Measurements from ENCODE around the gene SRSF2. TPM values are rescaled to one million over a fixed set of nuclear protein-coding genes. Genes with fewer than 3 reads are reported as not detected.
A peak's percentile ranks its signal among the peaks of the same experiment; 100 is the strongest.
"Not testable (repeated sequence)": the region's sequence is repeated elsewhere in the genome, so short reads cannot be mapped to it uniquely, and the experiment has no call there.

The SRSF2 gene
- total and polyA plus RNA-seq, 9 of the 15 experiments (the other 6 are each of a cell fraction or from before 2014, with no cell fraction given) = 161 to 583 (median 393) TPM

DNA sequence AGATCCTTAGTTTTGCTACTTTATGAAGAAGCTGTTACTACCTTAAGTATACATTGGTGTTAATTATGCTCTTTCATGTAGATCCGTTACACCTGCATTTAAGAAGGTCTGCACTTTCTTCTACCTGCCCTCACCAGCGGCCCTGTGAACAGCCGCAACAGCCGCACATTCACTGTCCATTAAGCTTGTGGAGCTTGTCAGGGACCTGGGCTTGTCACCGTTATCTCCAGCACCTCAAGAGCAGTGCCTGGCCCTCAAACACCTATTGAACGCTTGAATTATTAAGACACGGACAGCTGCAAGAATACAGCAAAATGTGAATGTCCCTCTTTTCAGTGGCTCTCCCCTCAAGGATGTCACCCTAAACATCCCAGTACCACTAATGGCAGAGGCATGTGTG is 23.4 kb downstream of the SRSF2 start:
- FAIRE-seq = no peak
- Histone ChIP-seq H3K36me3 (ENCODE audit: control insufficient read depth, insufficient read depth, low read length) (peaks cover 57% of the 10 kb centered on the region), H3K27ac (ENCODE audit: extremely low read depth, low read depth, low read length) (no peak overlapping the region), H3K27me3 (ENCODE audit: control insufficient read depth in 2 of 2, insufficient read depth in 2 of 2, low read length in 2 of 2) (no peaks in the 10 kb centered on the region), H3K79me2 (ENCODE audit: control insufficient read depth, insufficient read depth, low read length) (peaks cover 12% of the 10 kb centered on the region; the same call in 2 of the 3 replicates), H3K4me1 (replicated peaks in 1 of 2; ENCODE audit: control insufficient read depth in 2 of 2, insufficient read depth in 2 of 2, low read length in 2 of 2) (peaks cover 38 to 46% of the 10 kb centered on the region in 2 experiments), H2AFZ (ENCODE audit: low read depth, low read length) (no peak overlapping the region), H3K4me2 (ENCODE audit: insufficient read depth, low read length) (no peak overlapping the region), H3K9me1 (ENCODE audit: control insufficient read depth, insufficient read depth, low read length) (peaks cover 2% of the 10 kb centered on the region), H3K4me3 (no peak overlapping the region), H3K9ac (ENCODE audit: insufficient read depth in 1 of 2, low read depth in 2 of 2, low read length in 2 of 2) (no peak overlapping the region), H4K20me1 (replicated peaks; ENCODE audit: control insufficient read depth, insufficient read depth, low read length) (peaks cover 4% of the 10 kb centered on the region; the same call in 1 of the 2 replicates), H3K9me3 (replicated peaks; ENCODE audit: control insufficient read depth, insufficient read depth, low read depth, low read length) (no peaks in the 10 kb centered on the region)
- ChIA-PET CTCF (ENCODE audit: low intra/inter-chr PET ratio) (interaction anchor here (2.2 kb wide), 1 partner anchor 190 kb away, joined by 12 read pairs; no protein-coding TSS in a partner anchor), POLR2A (interaction anchor here (0.8 to 5.2 kb wide), 8 partner anchors 9 to 484 kb away, joined by 3 to 35 read pairs (median 4); partner anchors contain the start of genes JMJD6, METTL23, MFSD11 and SRSF2)
- TF ChIP-seq SP1 (CRISPR knock-in tag; IDR thresholded peaks at IDR 0.05) = 0 out of 2 replicates have a peak, but pooled peaks have one; percentile 8
- TF ChIP-seq, protein P1, sequence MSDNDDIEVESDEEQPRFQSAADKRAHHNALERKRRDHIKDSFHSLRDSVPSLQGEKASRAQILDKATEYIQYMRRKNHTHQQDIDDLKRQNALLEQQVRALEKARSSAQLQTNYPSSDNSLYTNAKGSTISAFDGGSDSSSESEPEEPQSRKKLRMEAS (CRISPR knock-in tag; IDR thresholded peaks at IDR 0.05) = no peak
- in situ Hi-C loops (cut with MboI) = no loop called here
- intact Hi-C loops (cut with micrococcal nuclease) = no loop called here
- 93% methylated on average over 7 of the region's 7 CpGs for WGBS (ENCODE audit: insufficient coverage, low coverage, missing lambda C conversion rate)
- no peak for DNase-seq (ENCODE audit: extremely low read depth in 1 of 4, low spot score in 3 of 4)
- ATAC-seq = no peak
- BruUV-seq (replicated peaks) = no TSS peak

DNA sequence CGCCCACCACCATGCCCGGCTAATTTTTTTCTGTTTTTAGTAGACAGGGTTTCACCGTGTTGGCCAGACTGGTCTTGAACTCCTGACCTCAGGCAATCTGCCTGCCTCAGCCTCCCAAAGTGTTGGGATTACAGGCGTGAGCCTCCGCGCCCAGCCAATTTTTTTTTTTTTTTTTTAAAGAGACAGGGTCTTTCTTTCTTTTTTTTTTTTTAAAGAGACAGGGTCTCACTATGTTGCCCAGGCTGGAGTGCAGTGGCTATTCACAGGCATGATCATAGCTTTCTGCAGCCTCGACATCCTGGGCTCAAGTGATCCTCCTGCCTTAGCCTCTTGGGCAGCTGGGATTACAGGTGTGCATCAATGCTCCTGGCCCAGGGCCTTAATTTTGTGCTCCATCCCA is 24.8 kb downstream of the SRSF2 start:
- H3K4me2 ChIP-seq (ENCODE audit: insufficient read depth, low read length); H3K4me3 ChIP-seq; in situ Hi-C loops (cut with MboI); H2AFZ ChIP-seq (ENCODE audit: low read depth, low read length); H3K9me3 ChIP-seq (replicated peaks; ENCODE audit: control insufficient read depth, insufficient read depth, low read depth, low read length); H3K9me1 ChIP-seq (ENCODE audit: control insufficient read depth, insufficient read depth, low read length); CTCF ChIA-PET (ENCODE audit: low intra/inter-chr PET ratio); H3K27ac ChIP-seq (ENCODE audit: extremely low read depth, low read depth, low read length); ATAC-seq; DNase-seq (ENCODE audit: extremely low read depth in 1 of 4, low spot score in 3 of 4); H4K20me1 ChIP-seq (replicated peaks; ENCODE audit: control insufficient read depth, insufficient read depth, low read length); intact Hi-C loops (cut with micrococcal nuclease); BruUV-seq (replicated peaks); H3K9ac ChIP-seq (ENCODE audit: insufficient read depth in 1 of 2, low read depth in 2 of 2, low read length in 2 of 2); FAIRE-seq; H3K27me3 ChIP-seq (ENCODE audit: control insufficient read depth in 2 of 2, insufficient read depth in 2 of 2, low read length in 2 of 2): not testable (repeated sequence)
- POLR2A ChIA-PET = interaction anchor here (0.6 to 5.2 kb wide), 4 partner anchors 14 to 118 kb away, joined by 3 to 35 read pairs (median 6); partner anchors contain the start of genes JMJD6, METTL23, MFSD11 and SRSF2
- TF ChIP-seq ZNF384 (IDR thresholded peaks at IDR 0.05; ENCODE audit: low read depth, low read length) = peak; percentile 42; the same call in 1 of the 2 replicates
- 0 out of 2 replicates have a peak, but pooled peaks have one; percentile 16 for TF ChIP-seq ZNF121 (CRISPR knock-in tag; conservative IDR thresholded peaks at IDR 0.05)
- Histone ChIP-seq H3K4me1 (replicated peaks in 1 of 2; ENCODE audit: control insufficient read depth in 2 of 2, insufficient read depth in 2 of 2, low read length in 2 of 2) (peaks cover 44 to 49% of the 10 kb centered on the region in 2 experiments), H3K36me3 (ENCODE audit: control insufficient read depth, insufficient read depth, low read length) (peaks cover 44% of the 10 kb centered on the region), H3K79me2 (ENCODE audit: control insufficient read depth, insufficient read depth, low read length) (peaks cover 12% of the 10 kb centered on the region; the same call in 2 of the 3 replicates)
- WGBS (ENCODE audit: insufficient coverage, low coverage, missing lambda C conversion rate) = 43% methylated on average over 5 of the region's 7 CpGs

Measured in K562 (cell line).